Effector memory CD8-positive, alpha-beta T cell (primary cell): ENCODE results near the gene PDE1A.

Experiments
- ATAC-seq: fragments of 150-1000 bp; cut with Tn5 transposase; replicated peaks from 2 replicates; pipeline ENCODE4 v1.10.0; 2021; ENCODE audit warnings: mild to moderate bottlenecking, moderate library complexity
- DNase-seq, 3 experiments: peaks; one replicate each; pipeline ENCODE4 v3.0.0; 2021
- H3K27ac Mint-ChIP-seq, 2 donors: one replicate each; pipeline ENCODE4 v1.8.0; 2022; ENCODE audit warnings: mild to moderate bottlenecking in 2 of 2, mixed read lengths in 2 of 2, moderate library complexity in 2 of 2
- H3K27me3 Mint-ChIP-seq, 2 donors: one replicate each; pipeline ENCODE4 v1.8.0; 2022; ENCODE audit warnings: mixed read lengths in 2 of 2
- H3K36me3 Mint-ChIP-seq: one replicate; pipeline ENCODE4 v1.8.0; 2022; ENCODE audit warnings: mild to moderate bottlenecking, moderate library complexity, mixed read lengths; ENCODE audit not compliant: insufficient read depth
- H3K4me1 Mint-ChIP-seq, 2 donors: one replicate each; pipeline ENCODE4 v1.8.0; 2022; ENCODE audit warnings: low read depth in 2 of 2, mixed read lengths in 2 of 2
- H3K4me3 Mint-ChIP-seq, 2 donors: one replicate each; pipeline ENCODE4 v1.8.0; 2022; ENCODE audit warnings: mild to moderate bottlenecking in 2 of 2, mixed read lengths in 2 of 2, moderate library complexity in 2 of 2
- H3K9me3 Mint-ChIP-seq, 2 donors: one replicate each; pipeline ENCODE4 v1.8.0; 2022; ENCODE audit warnings: mixed read lengths in 2 of 2

PDE1A gene

GRCh38 chr2:182266909-182267308 lies 159.9 kb downstream of the PDE1A start:
- Mint-ChIP-seq H3K9me3 (peaks cover 0 to 7% of the 10 kb centered on the region in 2 donors), H3K4me1 (no peaks in the 10 kb centered on the region), H3K4me3 (no peak overlapping the region), H3K27me3 (no peaks in the 10 kb centered on the region), H3K36me3 (no peaks in the 10 kb centered on the region), H3K27ac (no peak overlapping the region)
- ATAC-seq, result no peak
- no peak for DNase-seq

- no peaks in the 10 kb centered on the region for H3K4me1 Mint-ChIP-seq
- ATAC-seq (no peak), DNase-seq (no peak)
- H3K36me3 Mint-ChIP-seq, result no peaks in the 10 kb centered on the region
- no peak overlapping the region for H3K4me3 Mint-ChIP-seq
- peaks cover 0 to 7% of the 10 kb centered on the region in 2 donors for H3K9me3 Mint-ChIP-seq
- H3K27me3 Mint-ChIP-seq, result no peaks in the 10 kb centered on the region
- H3K27ac Mint-ChIP-seq, result no peak overlapping the region
These were observed 161.1 kb downstream of the PDE1A start for GRCh38 chr2:182265718-182266117.

- H3K36me3 Mint-ChIP-seq, result peaks cover 3% of the 10 kb centered on the region
- H3K4me3 Mint-ChIP-seq, result no peak overlapping the region
- ATAC-seq (no peak), DNase-seq (no peak)
- no peaks in the 10 kb centered on the region for H3K27me3 Mint-ChIP-seq
- H3K27ac Mint-ChIP-seq, result no peak overlapping the region
- H3K9me3 Mint-ChIP-seq, result no peaks in the 10 kb centered on the region
- no peaks in the 10 kb centered on the region for H3K4me1 Mint-ChIP-seq
These were observed 164.9 kb downstream of the PDE1A start for GRCh38 chr2:182261860-182262387.

- H3K4me3 Mint-ChIP-seq, result no peak overlapping the region
- H3K27me3 Mint-ChIP-seq, result no peaks in the 10 kb centered on the region
- DNase-seq (no peak), ATAC-seq (no peak)
- H3K4me1 Mint-ChIP-seq, result no peaks in the 10 kb centered on the region
- no peaks in the 10 kb centered on the region for H3K9me3 Mint-ChIP-seq
- H3K27ac Mint-ChIP-seq, result no peak overlapping the region
- peaks cover 3% of the 10 kb centered on the region for H3K36me3 Mint-ChIP-seq
These were observed 167.1 kb downstream of the PDE1A start for GRCh38 chr2:182259629-182260150.

- peaks cover 0 to 5% of the 10 kb centered on the region in 2 donors for H3K9me3 Mint-ChIP-seq
- H3K27ac Mint-ChIP-seq, result no peak overlapping the region
- ATAC-seq (no peak), DNase-seq (no peak)
- H3K27me3 Mint-ChIP-seq, result no peaks in the 10 kb centered on the region
- no peaks in the 10 kb centered on the region for H3K36me3 Mint-ChIP-seq
- H3K4me1 Mint-ChIP-seq, result no peaks in the 10 kb centered on the region
- no peak overlapping the region for H3K4me3 Mint-ChIP-seq
These were observed 174.3 kb downstream of the PDE1A start for GRCh38 chr2:182252534-182252933.

- Mint-ChIP-seq H3K4me1 (no peaks in the 10 kb centered on the region), H3K36me3 (no peaks in the 10 kb centered on the region), H3K9me3 (peaks cover 0 to 5% of the 10 kb centered on the region in 2 donors), H3K27ac (no peak overlapping the region), H3K27me3 (no peaks in the 10 kb centered on the region), H3K4me3 (no peak overlapping the region)
- ATAC-seq, result no peak
- no peak for DNase-seq
These were observed 177.9 kb downstream of the PDE1A start for GRCh38 chr2:182248898-182249297.

- no peak for DNase-seq
- H3K36me3 Mint-ChIP-seq, result no peaks in the 10 kb centered on the region
- peaks cover 0 to 5% of the 10 kb centered on the region in 2 donors for H3K9me3 Mint-ChIP-seq
- H3K4me3 Mint-ChIP-seq, result no peak overlapping the region
- no peak overlapping the region for H3K27ac Mint-ChIP-seq
- H3K4me1 Mint-ChIP-seq, result no peaks in the 10 kb centered on the region
- ATAC-seq, result no peak
- H3K27me3 Mint-ChIP-seq, result no peaks in the 10 kb centered on the region
These were observed 178.5 kb downstream of the PDE1A start for GRCh38 chr2:182248362-182248761.

- no peaks in the 10 kb centered on the region for H3K27me3 Mint-ChIP-seq
- peaks cover 0 to 5% of the 10 kb centered on the region in 2 donors for H3K9me3 Mint-ChIP-seq
- H3K4me3 Mint-ChIP-seq, result no peak overlapping the region
- H3K27ac Mint-ChIP-seq, result no peak overlapping the region
- DNase-seq (no peak), ATAC-seq (no peak)
- no peaks in the 10 kb centered on the region for H3K4me1 Mint-ChIP-seq
- no peaks in the 10 kb centered on the region for H3K36me3 Mint-ChIP-seq
These were observed 179.0 kb downstream of the PDE1A start for GRCh38 chr2:182247831-182248230.

GRCh38 chr2:182245963-182246362 lies 180.9 kb downstream of the PDE1A start:
- H3K36me3 Mint-ChIP-seq, result no peaks in the 10 kb centered on the region
- DNase-seq, result no peak
- no peak overlapping the region for H3K27ac Mint-ChIP-seq
- H3K4me1 Mint-ChIP-seq, result no peaks in the 10 kb centered on the region
- H3K27me3 Mint-ChIP-seq, result no peaks in the 10 kb centered on the region
- no peak overlapping the region for H3K4me3 Mint-ChIP-seq
- no peaks in the 10 kb centered on the region for H3K9me3 Mint-ChIP-seq
- no peak for ATAC-seq

GRCh38 chr2:182242609-182243008 lies 184.2 kb downstream of the PDE1A start:
- DNase-seq, result no peak
- no peak for ATAC-seq
- Mint-ChIP-seq H3K27ac (no peak overlapping the region), H3K4me1 (no peaks in the 10 kb centered on the region), H3K27me3 (no peaks in the 10 kb centered on the region), H3K9me3 (no peaks in the 10 kb centered on the region), H3K36me3 (no peaks in the 10 kb centered on the region), H3K4me3 (no peak overlapping the region)

GRCh38 chr2:182241936-182242335 lies 184.9 kb downstream of the PDE1A start:
- no peaks in the 10 kb centered on the region for H3K36me3 Mint-ChIP-seq
- DNase-seq (no peak), ATAC-seq (no peak)
- no peaks in the 10 kb centered on the region for H3K27me3 Mint-ChIP-seq
- no peak overlapping the region for H3K4me3 Mint-ChIP-seq
- H3K27ac Mint-ChIP-seq, result no peak overlapping the region
- H3K4me1 Mint-ChIP-seq, result no peaks in the 10 kb centered on the region
- no peaks in the 10 kb centered on the region for H3K9me3 Mint-ChIP-seq

- Mint-ChIP-seq H3K36me3 (no peaks in the 10 kb centered on the region), H3K27me3 (no peaks in the 10 kb centered on the region), H3K4me1 (no peaks in the 10 kb centered on the region), H3K27ac (no peak overlapping the region), H3K9me3 (no peaks in the 10 kb centered on the region), H3K4me3 (no peak overlapping the region)
- no peak for DNase-seq
- ATAC-seq, result no peak
These were observed 185.9 kb downstream of the PDE1A start for GRCh38 chr2:182240862-182241371.

- no peak overlapping the region for H3K4me3 Mint-ChIP-seq
- no peaks in the 10 kb centered on the region for H3K27me3 Mint-ChIP-seq
- DNase-seq (no peak), ATAC-seq (no peak)
- no peak overlapping the region for H3K27ac Mint-ChIP-seq
- H3K36me3 Mint-ChIP-seq, result no peaks in the 10 kb centered on the region
- H3K9me3 Mint-ChIP-seq, result no peaks in the 10 kb centered on the region
- H3K4me1 Mint-ChIP-seq, result no peaks in the 10 kb centered on the region
These were observed 196.3 kb downstream of the PDE1A start for GRCh38 chr2:182230561-182230960.

- no peak overlapping the region for H3K27ac Mint-ChIP-seq
- DNase-seq, result no peak
- H3K4me3 Mint-ChIP-seq, result no peak overlapping the region
- H3K9me3 Mint-ChIP-seq, result no peaks in the 10 kb centered on the region
- H3K36me3 Mint-ChIP-seq, result no peaks in the 10 kb centered on the region
- no peaks in the 10 kb centered on the region for H3K27me3 Mint-ChIP-seq
- no peak for ATAC-seq
- H3K4me1 Mint-ChIP-seq, result no peaks in the 10 kb centered on the region
These were observed 197.5 kb downstream of the PDE1A start for GRCh38 chr2:182229297-182229696.
